IPS DF 4.7 (cell line): ENCODE data around the gene PSG2.
"Not testable (repeated sequence)": the region's sequence is repeated elsewhere in the genome, so short reads cannot be mapped to it uniquely, and the experiment has no call there.

Source experiments
- DNase-seq: peaks from one replicate; pipeline ENCODE4 v3.0.0-alpha.2; 2013; ENCODE audit warnings: low spot score; ENCODE audit errors: extremely low read depth

The PSG2 gene

DNA sequence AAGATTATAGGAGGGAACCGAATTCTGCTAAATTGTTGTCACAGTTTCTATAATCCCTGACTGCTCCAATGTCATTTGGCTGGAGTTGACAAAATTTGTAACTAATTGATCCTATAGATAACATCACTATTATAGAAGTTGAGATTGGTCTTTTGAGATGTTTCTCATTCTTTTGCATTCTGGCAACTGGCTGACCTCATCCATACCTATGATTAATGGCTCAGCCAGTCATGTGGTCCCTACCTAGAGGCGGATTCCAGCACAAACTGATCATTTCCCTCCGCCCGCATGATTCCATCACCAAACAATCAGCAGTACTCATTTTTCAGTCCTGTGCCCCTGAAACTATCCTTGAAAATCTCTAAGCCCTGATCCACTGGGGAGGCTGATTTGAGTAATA lies 4.2 kb downstream of the PSG2 start:
- no peak for DNase-seq

DNA sequence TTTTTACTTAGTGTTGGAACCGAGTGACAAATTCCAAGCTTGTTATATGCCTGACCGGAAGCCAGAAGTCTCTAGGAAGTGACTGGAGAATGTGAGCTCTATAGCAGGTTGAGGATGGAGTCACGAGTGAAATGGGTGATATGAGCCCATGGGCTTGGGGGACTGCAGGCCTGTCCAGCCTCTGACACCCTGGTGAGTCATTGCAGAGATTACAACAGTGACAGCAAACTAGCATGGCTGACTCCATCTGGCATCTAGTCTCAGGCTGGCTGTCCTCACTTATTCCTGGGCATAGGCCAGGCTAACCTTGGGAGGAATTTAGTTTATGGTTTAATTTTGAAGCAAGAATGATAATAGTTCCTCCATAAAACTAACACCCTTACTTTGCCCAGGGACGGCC lies 4.6 kb downstream of the PSG2 start:
- DNase-seq = not testable (repeated sequence)

DNA sequence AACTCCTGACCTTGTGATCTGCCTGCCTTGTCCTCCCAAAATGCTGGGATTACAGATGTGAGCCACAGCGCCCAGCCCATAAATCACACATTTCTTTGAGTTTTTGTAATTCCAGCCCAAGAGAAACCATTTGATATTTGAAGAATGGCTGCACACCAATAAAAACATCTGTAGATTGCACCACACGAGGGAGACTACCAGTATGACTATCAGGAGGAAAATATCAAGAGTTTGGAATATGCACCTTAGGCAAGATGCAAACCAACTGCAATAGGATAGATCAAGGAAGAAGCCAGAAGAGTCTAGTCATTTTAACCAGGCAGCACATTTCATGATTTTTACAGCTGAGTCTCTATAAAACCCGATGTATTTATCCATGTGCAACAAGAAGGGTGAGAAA lies 20.1 kb downstream of the PSG2 start:
- DNase-seq = not testable (repeated sequence)

DNA sequence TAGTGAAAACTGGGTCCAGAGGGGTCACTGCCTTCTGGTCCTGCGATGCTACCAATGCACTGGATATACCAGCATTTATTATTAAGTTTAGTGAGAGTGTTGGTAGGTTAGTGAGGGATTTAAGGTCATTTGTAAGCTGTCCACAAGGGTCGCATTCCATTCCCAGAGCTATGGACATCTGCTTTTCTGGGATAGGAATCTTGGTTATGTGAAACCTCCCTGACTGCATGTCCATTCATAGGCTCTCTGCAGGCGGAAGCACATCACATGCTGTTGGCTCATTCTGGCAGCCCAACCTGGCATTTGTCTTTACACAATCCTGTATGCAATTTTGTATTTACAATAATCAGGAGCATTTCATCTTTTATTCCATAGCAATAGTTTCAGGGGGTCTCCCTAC lies 21.2 kb downstream of the PSG2 start:
- not testable (repeated sequence) for DNase-seq

DNA sequence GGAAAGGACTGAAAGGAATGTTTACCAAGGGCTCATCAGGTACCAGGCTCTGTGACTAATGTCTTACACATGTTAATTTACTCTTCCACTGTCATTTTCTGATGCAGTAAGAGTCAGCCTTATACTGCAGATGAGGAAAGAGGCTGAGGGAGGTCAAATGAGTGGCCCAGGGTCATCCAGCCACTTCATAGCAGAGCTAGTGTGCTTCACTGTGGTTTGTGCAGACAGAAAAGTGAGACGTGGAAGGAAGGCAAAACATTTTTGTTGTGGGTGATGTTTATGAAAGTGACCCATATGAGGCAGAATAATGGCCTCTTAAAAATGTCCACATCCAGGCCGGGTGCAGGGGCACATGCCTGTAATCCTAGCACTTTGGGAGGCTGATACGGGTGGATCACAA lies 22.2 kb downstream of the PSG2 start:
- not testable (repeated sequence) for DNase-seq

DNA sequence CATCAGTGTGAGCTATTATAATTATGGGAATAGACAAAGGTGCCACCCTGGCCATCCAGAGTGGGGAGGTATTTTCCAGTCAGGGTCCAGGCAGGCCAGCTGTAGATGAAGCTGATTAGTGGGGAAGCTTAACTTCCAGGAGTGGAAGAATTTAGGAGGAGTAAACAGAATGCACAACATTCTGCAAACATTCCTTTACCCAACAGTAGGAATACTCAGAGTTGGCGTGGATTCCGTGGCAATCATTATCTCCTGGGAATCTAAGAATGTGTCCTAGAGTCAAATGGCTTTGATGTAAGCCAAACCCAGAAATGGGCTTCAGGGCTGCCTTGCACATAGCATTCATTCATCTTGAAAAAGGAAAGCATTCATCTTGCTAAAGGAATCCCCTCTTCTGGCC lies 23.0 kb downstream of the PSG2 start:
- not testable (repeated sequence) for DNase-seq

DNA sequence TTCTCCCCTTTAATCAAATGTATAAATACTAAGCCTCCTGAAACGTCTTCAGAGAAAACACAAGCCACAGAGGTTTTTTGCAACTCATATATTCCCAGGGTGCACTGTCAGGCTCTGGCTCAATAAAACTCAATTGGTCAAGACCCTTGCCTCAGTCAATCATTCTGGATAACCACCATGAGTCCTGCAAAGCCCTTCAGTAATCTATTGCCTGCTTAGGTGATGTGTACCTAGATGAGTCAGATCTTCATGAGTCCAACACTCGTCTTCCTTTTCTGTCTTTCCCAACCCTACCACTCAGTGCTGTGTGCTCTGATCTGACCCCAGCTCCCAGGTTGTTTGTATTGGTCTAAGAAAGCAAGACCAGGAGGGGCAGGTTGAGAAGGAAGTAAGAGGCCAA lies 24.1 kb downstream of the PSG2 start:
- DNase-seq = not testable (repeated sequence)

DNA sequence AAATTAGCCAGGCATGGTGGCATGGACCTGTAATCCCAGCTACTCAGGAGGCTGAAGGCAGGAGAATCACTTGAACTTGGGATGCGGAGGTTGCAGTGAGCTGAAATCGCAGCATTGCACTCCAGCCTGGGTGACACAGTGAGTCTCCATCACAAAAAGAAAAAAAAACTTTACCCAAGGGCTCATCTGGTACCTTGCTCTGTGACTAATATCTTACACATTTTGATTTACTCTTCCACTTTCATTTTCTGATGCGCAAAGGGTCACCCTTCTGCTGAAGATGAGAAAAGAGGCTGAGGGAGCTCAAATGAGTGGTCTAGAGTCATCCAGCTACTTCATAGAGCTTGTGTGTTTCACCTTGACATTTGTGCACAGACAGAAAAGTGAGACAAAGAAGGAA lies 34.5 kb downstream of the PSG2 start:
- DNase-seq = not testable (repeated sequence)

DNA sequence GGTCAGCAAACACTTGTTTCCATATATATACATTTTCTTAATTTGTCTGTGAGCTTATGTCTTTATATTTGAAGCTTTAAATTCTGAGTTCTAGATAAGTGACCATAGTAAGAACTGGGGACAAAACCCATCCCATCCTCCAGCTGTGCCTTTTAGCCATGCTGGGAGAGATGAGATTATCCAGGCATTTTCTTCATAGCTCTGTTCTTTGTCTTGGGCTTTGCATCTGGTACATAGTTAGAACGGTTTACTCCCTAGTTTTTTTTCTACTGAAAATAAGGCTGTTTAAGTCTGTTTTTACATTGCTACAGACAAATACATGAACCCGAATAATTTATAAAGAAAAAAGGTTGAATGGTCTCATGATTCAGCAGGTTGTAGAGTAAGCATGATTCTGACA lies 35.9 kb downstream of the PSG2 start:
- not testable (repeated sequence) for DNase-seq

DNA sequence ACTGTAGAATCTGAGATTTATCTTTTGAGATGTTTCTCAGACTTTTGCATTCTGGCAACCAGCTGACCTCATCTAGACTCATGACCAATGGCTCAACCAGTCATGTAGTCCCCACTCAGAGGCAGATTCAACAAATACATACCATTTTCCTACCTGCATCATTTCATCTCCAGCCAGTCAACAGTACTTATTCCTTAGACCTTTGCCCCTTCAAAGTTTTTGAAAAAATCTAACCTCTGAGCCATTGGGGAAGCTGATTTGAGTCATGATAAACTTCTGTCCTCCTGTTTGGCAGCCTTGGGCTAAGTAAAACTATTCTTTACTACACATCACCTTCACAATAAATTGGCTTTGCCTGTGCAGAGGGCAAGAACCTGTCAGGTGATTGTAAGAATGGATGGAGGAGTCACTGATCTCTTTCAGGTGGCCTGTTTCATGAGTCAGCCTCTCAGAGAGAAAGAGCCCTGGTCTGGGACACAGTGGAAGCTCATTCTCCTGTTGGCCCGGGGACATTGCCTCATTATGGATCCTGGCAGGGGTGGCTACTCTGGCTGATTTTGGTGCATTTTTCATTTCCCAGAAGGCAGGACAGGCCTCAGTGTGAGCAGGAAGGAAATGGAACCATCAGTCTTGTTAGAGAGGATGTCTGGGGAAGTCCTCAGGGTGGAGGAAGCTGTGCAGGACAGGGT lies 38.9 kb downstream of the PSG2 start:
- DNase-seq = not testable (repeated sequence)

DNA sequence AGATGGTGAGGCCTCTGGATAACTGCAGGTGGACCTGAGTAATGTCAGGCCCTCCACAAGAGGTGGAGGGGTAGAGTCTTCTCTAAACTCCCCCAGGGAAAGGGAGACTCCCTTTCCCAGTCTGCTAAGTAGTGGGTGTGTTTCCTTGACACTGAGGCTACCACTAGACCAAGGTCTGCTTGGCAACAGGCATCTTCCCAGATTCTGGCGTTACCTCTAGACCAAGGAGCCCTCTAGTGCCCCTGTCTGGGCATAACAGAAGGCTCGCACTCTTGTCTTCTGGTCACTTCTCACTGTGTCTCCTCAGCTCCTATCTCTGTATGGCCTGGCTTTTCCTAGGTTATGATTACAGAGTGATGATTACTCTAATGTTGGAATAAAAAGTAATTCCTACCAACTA lies 50.9 kb downstream of the PSG2 start:
- not testable (repeated sequence) for DNase-seq

DNA sequence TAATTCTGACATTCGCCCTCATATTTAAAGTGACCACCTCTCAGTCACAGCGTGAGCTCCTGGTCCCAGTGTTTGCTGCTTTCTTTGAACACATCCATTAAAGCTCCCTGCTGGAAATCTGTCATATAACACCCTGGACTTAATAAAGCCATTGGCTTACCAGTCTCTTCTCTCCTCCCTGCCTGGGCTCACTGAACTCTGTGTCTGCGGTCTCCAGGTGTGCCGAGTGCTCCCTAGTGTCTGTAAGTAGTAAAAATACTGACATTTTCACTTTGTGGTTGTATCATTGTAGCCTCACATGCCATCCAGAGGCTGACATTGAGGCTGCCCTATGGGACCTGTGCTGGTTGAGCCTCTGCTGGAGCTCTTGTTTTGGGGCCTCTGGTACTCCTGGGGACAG lies 53.6 kb downstream of the PSG2 start:
- no peak for DNase-seq

DNA sequence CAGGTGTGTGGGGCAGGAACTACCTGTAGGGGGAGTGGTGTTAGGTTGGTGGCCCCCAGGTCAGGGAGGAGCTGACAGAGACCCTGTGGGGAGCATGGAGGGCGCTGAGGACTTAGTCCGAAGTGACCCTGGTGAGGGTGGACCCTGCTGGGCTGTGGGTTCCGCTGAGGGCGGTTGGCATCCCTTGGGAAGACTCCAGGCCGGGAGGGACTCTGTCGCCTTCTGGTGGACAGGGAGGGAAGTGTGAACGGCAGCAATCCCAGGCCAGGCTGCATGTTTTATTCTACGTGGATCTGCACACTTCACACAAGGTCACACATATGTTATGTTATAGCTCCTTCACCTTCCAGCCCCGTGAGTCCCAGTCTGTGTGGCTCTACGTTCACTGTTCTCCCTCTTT lies 54.5 kb downstream of the PSG2 start:
- DNase-seq = not testable (repeated sequence)

DNA sequence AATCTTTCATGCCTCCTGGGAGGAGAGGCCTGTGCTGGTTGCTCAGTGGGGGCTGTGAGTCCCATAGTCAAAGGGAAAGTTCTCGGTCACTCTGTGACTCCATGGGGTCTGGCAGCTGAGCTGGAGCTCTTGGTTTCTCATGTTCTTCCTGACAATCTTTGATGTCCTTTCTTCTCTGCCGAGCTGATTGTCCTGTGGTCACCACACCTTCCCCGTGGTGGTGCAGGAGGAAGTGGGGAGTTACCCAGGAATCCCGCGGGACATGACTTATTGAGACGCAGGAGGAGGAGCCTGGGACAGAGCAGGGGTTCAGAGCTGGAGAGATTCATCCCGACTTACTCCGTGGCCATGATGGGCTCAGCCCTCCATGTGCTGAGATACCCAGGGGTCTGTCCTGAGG lies 55.4 kb downstream of the PSG2 start:
- DNase-seq = not testable (repeated sequence)

DNA sequence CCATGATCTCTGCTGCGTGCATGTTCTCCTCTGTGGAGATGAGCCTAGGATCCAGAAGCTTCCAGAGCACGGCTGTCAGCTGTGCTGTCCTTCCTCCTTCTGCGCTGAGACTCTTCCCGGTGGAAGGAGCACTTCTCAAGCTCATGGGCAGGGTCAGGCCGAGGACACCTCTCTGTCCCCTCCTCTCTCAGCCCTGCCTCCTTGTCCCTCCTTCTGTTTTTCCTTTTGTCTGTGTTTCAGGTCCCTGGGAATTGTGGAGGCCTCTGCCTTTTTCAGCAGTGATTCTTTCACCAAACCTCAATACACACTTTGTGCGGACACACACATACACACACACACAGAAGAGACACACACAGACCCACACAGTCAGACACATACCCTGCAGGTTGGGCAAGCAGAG lies 56.1 kb downstream of the PSG2 start, which contains the start of gene PSG11:
PSG11 (minus strand) TSS at position 101 of the 400 bp plus-strand sequence; CDS start at position 4, 97 bp downstream.
- not testable (repeated sequence) for DNase-seq

DNA sequence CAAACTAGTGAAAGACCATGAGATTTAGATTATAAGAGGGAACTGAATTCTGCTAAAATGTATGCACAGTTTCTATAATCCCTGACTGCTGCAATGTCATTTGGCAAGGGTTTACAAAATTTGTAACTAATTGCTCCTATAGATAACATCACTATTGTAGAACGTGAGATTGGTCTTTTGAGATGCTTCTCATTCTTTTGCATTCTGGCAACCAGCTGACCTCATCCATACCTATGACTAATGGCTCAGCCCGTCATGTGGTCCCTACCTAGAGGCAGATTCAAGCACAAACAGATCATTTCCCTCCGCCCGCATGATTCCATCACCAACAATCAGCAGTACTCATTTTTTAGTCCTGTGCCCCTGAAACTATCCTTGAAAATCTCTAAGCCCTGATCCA lies 60.4 kb downstream of the PSG2 start:
- not testable (repeated sequence) for DNase-seq

DNA sequence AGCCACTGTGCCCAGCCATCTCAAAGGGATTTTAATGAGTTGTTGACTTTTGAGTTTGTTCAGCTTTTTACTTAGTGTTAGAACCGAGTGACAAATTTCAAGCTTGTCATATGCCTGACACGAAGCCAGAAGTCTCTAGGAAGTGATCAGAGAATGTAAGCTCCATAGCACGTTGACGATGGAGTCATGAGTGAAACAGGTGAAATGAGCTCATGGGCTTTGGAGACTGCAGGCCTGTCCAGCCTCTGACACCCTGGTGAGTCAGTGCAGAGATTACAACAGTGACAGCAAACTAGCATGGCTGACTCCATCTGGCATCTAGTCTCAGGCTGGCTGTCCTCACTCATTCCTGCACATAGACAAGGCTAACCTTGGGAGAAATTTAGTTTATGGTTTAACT lies 60.9 kb downstream of the PSG2 start:
- not testable (repeated sequence) for DNase-seq

DNA sequence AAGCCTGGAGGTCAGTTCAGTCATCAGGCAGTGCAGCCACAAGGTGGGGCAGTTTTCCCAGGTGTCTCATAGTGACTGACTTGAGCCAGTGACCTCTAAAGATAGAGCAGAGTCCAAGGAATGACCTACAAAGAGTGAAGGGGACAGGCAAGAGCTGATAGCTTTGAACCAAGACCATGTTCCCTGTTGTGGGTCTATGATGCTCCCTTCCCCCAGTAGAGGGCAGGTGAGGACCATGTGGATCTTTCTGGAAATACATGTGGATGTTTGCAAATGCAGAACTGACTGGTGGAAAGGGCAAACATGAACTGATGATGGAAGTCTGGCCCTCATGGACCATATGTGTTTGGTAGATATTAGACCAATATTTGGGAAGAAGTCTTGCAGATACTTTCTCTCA lies 62.9 kb downstream of the PSG2 start:
- DNase-seq = not testable (repeated sequence)
